ENCODE data around the gene DTL.

DNA sequence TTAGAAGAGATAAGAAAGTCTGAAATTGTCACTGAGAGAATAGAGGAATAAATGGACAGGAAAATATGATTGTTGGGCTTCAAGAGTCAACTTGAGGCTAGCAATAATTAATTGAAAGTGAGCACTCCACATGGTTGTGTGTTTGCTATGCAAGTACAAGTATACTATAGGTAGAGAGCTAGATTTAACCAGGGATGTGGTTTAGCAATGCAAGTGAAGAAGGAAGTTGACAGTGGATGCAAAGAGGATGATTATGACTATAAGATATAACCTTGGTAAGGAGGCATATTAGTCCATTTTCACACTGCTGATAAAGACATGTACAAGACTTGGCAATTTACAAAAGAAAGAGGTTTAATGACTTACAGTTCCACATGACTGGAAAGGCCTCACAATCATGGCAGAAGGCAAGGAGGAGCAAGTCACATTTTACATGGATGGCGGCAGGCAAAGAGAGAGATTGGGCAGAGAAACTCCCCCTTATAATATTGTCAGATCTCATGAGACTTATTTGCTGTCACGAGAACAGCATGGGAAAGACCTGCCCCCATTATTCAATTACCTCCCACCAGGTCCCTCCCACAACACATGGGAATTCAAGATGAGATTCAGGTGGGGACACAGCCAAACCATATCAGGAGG lies 47.3 kb downstream of the DTL start:
- TF ChIP-seq POLR2A (IDR thresholded peaks at IDR 0.05), result no peak
- TF ChIP-seq, protein P1, sequence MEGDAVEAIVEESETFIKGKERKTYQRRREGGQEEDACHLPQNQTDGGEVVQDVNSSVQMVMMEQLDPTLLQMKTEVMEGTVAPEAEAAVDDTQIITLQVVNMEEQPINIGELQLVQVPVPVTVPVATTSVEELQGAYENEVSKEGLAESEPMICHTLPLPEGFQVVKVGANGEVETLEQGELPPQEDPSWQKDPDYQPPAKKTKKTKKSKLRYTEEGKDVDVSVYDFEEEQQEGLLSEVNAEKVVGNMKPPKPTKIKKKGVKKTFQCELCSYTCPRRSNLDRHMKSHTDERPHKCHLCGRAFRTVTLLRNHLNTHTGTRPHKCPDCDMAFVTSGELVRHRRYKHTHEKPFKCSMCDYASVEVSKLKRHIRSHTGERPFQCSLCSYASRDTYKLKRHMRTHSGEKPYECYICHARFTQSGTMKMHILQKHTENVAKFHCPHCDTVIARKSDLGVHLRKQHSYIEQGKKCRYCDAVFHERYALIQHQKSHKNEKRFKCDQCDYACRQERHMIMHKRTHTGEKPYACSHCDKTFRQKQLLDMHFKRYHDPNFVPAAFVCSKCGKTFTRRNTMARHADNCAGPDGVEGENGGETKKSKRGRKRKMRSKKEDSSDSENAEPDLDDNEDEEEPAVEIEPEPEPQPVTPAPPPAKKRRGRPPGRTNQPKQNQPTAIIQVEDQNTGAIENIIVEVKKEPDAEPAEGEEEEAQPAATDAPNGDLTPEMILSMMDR (IDR thresholded peaks at IDR 0.05), result no peak

Measured in sigmoid colon (tissue), 3 donors.